ENCODE measurements around the gene PACS1.

The PACS1 gene

DNA sequence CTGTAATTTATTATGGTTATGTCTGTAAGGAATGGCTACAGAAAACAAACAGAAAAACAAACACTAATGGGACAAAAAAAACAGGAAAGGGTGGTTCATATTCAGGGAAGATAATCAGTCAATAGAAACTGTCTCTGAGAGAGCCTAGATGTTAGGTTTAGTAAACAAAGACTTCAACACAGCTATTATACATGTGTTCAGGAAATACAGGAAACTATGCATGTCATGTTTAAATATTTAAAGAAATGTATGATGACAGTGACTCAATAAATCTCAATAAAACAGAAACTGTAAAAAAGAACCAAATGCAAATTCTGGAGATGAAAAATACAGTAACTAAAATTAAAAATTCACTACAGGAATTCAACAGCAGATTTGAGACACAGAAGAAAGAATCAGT, 76.0 kb downstream of the PACS1 start:
- DNase-seq, result no peak

DNA sequence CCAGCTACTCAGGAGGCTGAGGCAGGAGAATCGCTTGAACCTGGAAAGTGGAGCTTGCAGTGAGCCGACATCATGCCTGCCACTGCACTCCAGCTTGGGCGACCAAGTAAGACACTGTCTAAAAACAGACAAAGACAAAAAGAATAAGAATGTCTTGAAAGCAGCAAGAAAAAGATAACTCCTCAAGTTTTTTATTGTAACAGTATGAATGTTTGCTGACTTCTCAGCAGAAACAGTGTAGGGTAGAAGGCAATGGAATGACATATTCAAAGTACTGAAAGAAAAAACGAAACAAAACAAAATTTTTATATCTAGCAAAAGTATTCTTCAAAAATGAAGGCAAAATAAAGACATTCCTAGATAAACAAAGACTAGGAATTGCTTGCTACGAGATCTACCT, 76.9 kb downstream of the PACS1 start:
- no peak for DNase-seq

DNA sequence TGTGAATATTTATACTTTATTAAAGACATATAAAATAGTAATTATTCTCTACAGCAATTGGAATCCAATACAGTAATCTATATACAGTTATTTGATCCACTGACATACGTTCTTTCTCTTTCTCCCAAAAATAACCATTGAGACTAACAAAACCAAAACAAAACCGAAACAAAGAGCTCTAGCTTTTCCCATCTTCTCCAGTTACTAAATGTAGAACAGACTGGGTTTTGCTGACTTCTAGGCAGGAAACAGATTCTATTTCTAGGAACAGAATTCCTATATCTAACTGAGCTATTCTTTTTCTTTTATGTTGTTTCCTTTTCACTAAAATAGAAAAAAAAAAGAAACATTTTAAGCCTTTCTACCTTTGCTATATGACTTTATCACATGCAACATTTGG, 80.1 kb downstream of the PACS1 start:
- DNase-seq, result no peak

DNA sequence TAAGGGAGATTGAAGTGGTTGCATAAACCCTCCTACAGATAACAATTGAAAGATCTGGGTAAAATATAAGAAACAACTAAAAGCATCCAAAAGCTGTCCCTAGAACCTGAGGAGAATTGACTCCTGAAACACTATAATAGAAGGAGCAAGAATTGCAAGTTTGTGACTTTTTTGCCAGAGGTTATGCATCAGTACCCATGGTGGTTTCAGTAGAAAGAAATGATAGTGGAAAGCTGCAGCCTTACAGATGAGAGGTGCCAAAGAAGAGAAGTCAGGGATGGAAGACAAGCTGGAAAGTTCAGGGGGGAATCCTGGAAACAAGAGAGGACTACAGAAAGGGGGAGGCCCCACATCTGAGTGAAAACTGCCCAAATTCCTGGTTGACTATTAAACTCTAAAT, 80.7 kb downstream of the PACS1 start:
- DNase-seq, result no peak

DNA sequence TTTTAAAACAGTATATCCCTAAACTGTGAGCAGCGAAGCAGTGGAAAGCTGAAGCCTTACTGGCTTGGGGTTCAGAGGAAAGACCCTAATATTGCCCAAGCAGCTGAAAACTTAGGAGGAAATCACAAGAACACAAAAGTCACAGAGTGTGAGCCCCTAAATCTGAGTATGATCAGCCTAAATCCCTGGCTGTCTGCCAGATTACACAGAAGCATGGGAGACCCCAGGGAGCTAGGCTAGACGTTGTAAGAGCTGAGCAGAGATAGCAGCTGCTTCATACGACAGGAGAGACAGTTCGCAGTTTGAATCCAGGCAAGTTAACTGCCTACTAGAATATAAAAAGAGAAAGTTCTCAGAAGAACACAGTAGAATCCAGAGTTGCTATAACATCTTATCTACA, 81.2 kb downstream of the PACS1 start:
- DNase-seq, result no peak

DNA sequence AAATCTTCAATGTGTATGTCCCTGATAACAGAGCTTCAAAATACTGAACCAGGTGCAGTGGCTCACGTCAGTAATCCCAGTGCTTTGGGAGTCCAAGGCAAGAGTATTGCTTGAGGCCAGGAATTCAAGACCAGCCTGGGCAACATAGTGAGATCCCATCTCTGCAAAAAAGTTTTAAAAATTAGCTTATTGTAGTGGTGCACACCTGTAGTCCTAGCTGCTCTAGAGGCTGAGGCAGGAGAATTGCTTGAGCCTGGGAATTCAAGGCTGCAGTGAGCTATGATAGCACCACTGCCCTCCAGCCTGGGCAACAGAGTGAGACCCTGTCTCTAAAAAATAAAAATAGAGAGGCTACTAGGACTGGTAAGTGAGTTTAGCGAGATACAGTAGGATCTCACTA, 84.0 kb downstream of the PACS1 start:
- no peak for DNase-seq

DNA sequence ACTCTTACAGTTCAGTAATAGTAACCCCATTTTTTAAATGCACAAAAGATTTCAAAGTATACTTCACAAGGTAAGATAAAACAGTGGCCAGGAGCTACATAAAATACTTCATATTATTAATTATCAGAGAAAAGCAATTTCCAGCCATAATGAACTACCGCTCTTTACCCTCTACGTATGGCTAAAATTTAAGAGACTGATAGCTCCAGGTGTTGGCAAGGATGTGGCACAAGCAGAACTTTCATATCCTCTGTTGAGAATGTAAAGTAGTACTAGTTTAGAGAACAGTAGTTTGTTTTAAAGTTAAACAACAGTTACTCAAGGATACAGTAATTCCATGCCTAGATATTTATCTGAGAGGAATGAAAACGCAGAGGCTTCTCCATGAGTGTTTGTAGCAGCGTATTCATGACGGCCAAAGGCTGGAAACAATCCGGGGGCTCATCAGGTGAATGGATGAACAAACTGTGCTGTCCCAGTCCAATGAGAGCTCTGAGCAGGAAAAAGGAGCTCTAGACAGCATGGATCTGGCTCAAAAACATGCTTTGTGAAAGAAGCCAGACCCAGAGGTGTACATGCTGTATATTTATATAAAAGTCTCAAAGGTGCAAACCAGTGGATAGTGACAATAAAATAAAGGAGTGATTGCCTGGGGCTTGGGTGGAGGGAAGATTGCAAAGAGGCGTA, 85.5 kb downstream of the PACS1 start:
- DNase-seq, result no peak

DNA sequence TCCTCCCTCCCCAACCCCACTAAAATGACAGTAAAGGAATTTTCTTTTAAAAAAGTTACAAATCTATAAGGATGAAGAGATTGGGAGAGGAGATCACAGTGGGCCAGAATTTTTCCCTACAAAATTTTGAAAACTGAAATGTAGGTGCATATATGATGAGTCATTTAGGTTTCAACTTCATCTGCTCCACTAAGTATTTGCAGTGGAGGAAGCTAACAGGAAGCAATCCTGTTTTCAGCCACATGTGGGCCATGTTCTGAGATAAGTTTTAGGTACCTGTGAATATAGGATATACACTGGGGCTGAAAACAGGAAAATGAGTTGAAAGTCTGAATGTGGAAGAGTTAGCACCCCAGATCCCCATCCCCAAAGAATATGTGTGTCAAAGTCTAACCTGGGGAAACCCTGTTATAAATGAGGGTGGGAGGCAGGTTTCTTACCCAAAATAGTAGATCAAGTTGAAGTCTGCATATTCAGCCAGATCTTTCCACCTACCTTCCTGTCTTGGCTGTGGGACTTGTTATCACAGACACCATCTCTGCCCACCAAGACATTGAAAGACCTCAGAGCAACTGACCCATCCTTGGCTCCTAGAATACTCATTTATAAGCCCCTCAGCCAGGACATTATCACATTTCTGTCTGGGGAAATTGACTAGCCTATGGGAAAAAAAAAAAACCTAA, 87.3 kb downstream of the PACS1 start:
- DNase-seq, result no peak

DNA sequence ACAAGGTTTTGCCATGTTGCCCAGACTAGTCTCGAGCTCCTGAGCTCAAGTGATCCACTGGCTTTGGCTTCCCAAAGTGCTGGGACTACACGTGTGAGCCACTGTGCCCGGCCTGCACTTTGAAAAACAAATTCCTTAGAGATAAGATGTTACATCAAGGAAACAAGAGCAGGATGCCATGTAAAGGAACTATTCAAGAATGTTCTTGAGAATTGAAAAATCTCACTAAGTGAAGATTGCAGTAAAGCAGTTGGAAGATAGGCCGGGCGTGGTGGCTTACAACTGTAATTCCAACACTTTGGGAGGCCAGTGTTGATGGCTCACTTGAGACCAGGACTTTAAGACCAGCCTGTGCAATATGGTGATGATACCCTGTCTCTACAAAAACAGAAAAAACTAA, 88.1 kb downstream of the PACS1 start:
- DNase-seq, result no peak

DNA sequence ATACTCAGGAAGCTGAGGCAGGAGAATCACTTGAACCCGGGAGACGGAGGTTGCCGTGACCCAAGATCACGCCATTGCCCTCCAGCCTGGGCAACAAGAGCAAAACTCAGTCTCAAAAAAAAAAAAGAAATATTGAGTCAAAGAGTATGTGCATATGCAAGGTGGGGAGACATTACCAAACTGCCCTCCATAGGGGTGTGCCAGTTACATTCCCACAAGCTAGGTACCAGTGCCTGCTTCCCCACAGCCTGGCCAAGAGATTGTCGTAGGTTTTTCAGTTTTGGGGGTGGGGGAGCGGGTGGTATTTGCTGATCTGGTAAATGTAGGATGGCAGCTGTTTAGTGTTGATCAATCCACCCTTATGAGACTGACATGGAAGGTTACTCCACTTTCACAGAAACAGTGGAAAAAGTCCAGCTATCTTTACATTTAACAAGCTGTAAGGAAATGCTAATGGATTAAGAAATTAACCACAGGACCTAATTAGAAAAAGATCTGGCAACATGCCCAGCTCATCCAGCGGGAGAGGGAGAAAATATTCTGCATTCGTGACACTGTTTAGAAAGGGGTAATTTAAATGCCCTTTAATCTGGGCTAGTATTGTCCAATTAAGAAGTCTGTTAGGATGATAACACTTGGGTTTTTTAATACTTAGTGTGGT, 89.4 kb downstream of the PACS1 start:
- no peak for DNase-seq

DNA sequence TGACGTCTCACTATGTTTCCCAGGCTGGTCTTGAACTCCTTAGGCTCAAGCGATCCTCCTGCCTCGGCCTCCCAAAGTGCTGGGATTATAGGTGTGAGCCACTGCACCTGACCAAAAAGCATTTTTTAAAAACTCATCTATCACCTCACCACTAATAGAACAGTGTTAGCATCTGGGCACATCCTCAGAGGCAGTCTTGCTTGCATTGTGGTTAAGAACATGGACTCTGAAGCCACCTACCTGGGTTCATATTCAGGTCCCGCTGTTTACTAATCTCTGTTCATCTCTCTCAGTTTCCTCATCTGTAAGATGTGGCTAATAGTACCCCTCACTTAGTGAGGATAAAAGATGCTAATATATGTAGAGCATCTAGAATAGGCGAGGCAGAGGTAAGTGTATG, 90.6 kb downstream of the PACS1 start:
- DNase-seq, result no peak

DNA sequence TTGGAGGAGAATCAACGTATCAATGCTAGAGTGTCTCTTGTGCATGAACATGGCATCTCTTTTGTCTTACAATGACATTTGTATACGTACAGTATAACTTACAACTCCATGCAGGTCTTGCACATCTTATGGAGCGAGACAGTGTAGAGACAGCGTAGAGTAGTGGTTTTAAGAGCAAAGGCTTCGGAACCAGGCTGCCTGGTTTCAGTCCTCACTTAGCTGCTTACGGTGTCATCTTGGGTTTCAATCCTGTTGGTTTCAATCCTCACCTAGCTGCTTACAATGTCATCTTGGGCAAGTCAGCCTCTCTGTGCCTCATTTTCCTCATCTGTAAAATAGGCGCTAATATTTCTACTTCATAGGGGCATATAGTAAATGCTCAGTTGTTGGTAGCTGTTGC, 98.2 kb downstream of the PACS1 start:
- no peak for DNase-seq

DNA sequence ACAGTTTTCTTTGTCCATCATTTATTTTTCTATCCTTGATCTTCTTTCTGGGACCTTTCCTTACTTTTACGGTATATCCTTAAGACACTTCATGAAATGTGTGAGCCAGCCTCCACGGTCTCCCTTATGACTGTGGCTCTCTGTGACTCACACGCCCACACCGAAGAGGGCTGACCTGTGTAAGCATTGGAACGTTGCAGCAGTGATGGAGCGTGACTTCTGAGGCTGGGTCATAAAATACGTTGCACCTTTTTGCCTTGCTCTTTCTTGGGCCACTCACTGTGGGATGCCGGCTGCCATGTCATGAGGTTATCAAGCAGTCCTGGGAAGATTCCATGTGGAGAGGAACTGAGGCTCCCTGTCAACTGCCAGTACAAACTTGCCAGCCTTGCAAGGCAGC, 102.1 kb downstream of the PACS1 start:
- no peak for DNase-seq

DNA sequence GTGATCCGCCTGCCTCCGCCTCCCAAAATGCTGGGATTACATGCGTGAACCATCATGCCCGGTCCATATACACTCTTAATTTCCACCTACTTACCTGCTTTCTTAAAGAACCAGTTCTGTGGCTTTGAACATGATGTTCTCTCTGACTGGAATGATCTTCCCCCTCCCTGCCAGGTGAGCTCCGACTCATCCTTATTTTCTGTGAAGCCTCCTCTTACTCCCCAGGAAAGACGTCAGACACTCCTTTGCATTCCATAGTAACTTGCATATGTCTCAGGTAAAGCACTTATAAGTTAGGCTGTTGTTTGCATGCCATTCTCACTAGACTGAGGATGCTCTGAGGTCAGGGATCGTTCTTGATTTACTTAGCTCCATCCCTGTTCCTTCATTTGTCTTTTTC, 106.6 kb downstream of the PACS1 start:
- no peak for DNase-seq

DNA sequence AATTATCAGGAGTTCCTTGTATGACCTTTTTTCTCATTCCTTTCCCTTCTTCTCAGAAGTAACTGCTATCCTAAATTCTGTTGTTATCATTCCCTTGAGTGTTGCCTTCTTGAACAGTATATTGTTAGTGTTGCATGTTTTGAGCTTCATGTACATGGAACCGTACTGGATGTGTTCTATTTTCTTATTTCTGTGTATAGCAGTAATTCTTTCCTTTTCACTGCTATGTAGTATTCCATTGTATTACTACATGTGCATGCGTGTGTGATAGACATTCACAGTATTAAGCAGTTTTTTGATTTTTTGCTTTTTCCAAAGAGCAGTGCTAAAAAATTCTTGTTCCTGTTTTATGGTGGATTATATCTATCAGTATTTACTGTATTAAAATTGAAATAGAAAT, 108.1 kb downstream of the PACS1 start:
- DNase-seq, result no peak

DNA sequence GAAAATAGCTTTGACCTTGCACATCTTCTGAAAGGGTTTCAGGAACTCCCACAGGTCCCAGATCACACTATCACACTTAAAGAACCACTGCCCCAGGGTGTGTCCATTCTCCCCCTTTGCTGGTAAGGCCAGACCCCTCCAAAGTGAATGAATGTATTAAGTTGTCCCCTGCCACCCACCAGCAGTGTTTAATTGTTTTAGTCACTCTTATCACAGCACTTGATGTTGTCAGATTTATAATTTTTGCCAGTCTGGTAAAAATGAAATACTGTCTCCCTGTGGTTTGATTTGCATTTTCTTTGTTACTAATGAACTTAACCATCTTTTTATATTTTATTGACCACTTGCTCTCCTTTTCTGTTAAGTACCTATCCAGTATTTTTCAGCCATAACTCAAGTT, 108.8 kb downstream of the PACS1 start:
- no peak for DNase-seq

DNA sequence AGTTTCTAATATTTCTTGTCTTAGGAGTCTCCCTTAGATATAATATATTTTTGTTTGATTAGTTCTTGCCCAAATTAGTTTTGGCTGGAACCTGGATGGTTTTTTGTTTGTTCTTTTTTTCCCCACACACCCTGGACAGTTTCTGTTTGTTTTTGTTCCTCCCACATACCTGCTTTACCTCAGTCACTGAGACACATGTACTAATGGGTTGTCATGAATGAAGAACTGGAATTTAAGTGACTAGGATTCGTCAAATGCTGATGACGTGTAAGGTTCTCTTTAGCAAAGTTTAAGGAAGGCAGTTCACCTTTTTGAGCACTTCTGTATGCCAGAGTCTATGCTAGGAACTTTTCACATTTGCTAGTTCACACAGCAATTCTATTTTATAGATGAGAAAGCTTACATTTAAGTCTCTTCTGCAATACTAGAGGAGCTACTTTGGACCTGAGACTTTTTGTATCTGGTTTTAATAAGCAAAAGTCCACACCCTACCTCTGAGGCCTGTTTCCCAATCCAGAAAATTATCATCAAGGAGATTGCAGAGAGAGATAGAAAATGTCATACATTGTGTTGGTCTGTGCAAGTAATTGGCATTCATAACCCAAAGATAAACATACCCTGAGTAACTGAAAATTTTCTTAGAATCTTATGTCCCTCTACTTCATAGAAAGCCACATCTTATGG, 111.7 kb downstream of the PACS1 start:
- peak; percentile 66 for DNase-seq

DNA sequence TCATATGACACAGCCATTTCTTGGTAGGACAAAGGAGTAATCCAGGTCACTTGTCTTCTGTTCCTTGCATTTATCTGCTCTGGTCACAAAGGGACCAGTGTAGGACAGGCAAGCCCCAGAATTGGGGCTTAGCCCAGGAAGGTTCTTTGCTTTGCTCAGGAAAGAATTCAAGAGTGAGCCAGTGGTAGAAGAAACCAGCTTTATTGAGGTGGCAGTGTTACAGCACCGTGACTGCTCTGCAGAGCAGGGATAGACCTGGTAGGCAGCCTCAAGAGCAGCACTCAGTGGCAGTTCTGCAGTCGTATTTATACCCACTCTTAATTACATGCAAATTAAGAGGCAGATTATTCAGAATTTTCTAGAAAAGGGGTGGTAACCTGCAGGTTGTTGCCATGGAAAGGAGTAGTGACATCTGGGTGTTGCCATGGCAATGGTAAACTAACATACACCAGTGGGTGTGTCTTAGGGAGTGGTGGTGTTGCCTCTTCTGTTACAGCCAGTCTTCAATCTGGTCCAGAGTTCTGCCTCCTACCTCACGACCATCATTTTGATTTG, 113.5 kb downstream of the PACS1 start:
- no peak for DNase-seq

DNA sequence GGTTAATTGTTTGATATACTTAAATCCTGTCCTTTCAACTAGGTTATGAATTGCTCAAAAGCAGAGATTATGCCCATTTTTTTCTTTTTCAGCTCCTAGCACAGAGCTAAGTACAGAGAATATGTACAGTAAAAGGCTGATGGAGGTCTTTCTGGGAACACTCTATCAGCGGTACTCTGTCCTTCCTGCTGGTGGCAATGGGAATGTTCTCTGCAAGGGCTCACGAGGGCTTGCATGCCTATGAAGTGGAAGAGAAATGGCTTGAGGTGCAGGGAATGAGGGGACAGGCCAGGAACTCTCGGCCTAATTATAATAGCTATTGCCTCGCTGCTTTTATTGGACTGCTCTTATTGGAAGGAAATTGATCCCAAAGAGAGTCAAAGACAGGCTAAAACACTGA, 114.7 kb downstream of the PACS1 start:
- no peak for DNase-seq

DNA sequence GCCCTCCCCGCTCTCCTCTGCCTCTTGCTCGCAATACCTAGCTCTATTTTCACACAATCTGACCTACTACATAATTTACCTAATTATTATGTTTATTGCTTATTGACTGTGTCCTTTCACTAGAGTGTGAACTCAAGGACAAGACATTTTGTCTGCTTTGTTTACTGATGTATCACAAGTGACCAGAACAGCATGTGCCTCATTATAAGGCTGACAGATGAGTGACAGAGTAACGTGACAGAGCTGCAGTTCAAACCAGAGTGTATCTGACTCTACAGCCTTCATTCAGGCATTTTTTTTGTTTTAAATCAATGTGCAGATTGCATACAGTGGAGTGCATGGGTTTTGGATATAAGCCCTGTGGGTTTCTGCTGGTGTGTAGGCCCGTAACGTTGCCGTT, 116.4 kb downstream of the PACS1 start:
- DNase-seq, result no peak

DNA sequence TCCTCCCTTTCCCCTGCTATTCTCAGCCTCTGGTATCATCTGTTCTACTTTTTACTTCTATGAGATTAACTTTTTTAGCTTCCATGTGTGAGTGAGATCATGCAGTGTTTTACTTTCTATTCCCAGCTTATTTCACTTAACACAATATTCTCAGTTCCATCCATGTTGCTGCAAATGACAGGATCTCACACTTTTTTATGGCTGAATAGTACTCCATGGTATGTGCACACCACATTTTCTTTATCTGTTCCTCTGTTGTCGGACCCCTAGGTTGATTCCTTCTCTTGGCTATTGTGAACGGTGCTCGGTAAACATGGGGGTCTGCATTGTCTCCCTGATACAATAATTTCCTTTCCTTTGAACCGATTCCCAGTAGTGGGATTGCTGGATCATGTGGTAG, 117.4 kb downstream of the PACS1 start:
- no peak for DNase-seq

DNA sequence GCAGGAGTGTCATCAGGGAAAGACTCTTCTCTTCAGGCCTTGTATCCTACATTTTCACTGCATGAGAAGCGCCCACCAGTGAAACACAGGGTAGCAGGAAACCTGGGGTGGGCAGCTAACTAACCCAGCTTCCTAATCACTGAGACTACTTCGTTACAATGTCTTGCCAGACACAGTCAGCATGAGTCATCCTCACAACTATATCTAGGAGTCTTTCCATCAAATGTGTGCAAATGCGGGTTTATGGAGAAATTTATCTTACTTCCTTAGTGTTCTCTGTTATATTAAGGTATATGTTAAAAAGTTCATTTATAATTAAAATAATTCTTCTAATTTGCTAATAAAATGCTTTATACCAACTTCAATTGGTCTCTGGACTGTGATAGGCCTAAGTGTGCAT, 118.5 kb downstream of the PACS1 start:
- DNase-seq, result no peak

DNA sequence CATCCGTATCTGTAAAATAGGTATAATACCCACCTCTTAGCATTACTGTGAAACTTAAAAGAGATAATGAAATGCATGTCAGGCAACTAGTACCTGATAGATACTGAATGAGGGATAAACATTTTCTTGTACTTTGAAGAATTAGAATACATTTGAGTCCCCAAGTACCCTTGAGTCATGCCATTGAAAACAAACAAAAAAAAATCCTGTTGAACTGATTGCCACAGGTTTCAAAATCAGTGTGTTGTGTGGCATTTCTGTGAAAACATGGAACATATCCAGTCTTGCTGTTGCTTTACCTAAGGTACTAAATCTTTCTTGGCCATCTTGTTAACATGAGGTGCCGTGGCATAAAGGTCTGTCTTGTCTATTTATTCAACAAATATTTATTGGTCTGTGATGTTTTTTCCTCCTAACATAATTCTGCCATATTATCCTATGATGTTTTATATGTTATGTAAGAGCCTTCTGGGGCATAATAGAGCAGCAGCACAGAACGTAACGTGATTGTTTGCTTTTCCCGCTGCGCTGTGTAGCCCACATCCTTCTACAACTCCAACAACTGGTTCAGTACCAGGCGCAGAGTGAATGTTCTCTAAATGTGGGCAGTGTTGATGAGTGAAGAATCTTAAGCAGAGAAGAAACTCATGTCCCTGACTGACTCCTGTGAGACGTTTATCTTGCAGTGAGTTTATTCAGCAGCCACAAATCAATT, 119.1 kb downstream of the PACS1 start:
- DNase-seq, result no peak

Data from SHP77 treated with DMSO at 0.1 percent for 48 hours (cell line).